Ishikawa (cell line): ENCODE measurements around the gene GATM.

ENCODE experiments used
- CEBPB ChIP-seq: IDR thresholded peaks from 2 replicates; pipeline ENCODE4 v1.6.1; 2012
- CREB1 ChIP-seq: IDR thresholded peaks from 2 replicates; pipeline ENCODE4 v1.6.1; 2012; ENCODE audit warnings: low read depth
- EGR1 ChIP-seq: IDR thresholded peaks from 2 replicates; pipeline ENCODE4 v1.6.1; 2012
- EP300 ChIP-seq: IDR thresholded peaks from 2 replicates; pipeline ENCODE4 v1.6.1; 2012; ENCODE audit warnings: borderline replicate concordance
- FOXM1 ChIP-seq: IDR thresholded peaks from 2 replicates; pipeline ENCODE4 v1.6.1; 2012; ENCODE audit warnings: low read depth, borderline replicate concordance
- MAX ChIP-seq: IDR thresholded peaks from 2 replicates; pipeline ENCODE4 v1.6.1; 2012
- NFIC ChIP-seq: IDR thresholded peaks from 2 replicates; pipeline ENCODE4 v1.6.1; 2012
- RAD21 ChIP-seq: IDR thresholded peaks from 2 replicates; pipeline ENCODE4 v1.6.1; 2012; ENCODE audit warnings: low read depth
- REST ChIP-seq: IDR thresholded peaks from 2 replicates; pipeline ENCODE4 v1.6.1; 2012; ENCODE audit warnings: low read depth, mild to moderate bottlenecking
- TAF1 ChIP-seq: IDR thresholded peaks from 2 replicates; pipeline ENCODE4 v1.6.1; 2012; ENCODE audit warnings: low read depth, mild to moderate bottlenecking
- TCF12 ChIP-seq: IDR thresholded peaks from 2 replicates; pipeline ENCODE4 v1.6.1; 2012; ENCODE audit warnings: low read depth
- TEAD4 ChIP-seq: IDR thresholded peaks from 2 replicates; pipeline ENCODE4 v1.6.1; 2012
- USF1 ChIP-seq: IDR thresholded peaks from 2 replicates; pipeline ENCODE4 v1.6.1; 2012
- YY1 ChIP-seq: IDR thresholded peaks from 2 replicates; pipeline ENCODE4 v1.6.1; 2012; ENCODE audit warnings: low read depth
- ZBTB7A ChIP-seq: IDR thresholded peaks from 2 replicates; pipeline ENCODE4 v1.6.1; 2012; ENCODE audit warnings: low read depth

The GATM gene

GRCh38 chr15:45389351-45389750 lies 11.0 kb upstream of the GATM start:
- TF ChIP-seq CEBPB (no peak), FOXM1 (no peak), EGR1 (no peak)

- TF ChIP-seq TAF1 (no peak), EGR1 (no peak), MAX (no peak), ZBTB7A (no peak), CREB1 (no peak), CEBPB (no peak), TCF12 (no peak), FOXM1 (no peak), REST (no peak), YY1 (no peak), USF1 (no peak), EP300 (no peak), NFIC (no peak), TEAD4 (no peak), RAD21 (no peak)
Observed at GRCh38 chr15:45387380-45388007, 9.2 kb upstream of the GATM start.

- TF ChIP-seq REST (no peak), RAD21 (no peak), TCF12 (no peak), EP300 (no peak), TAF1 (no peak), EGR1 (no peak), MAX (no peak), USF1 (no peak), FOXM1 (no peak), CREB1 (no peak), YY1 (no peak), NFIC (no peak), CEBPB (no peak), ZBTB7A (no peak)
Observed at GRCh38 chr15:45386974-45387373, 8.6 kb upstream of the GATM start.

GRCh38 chr15:45386420-45386819 lies 8.1 kb upstream of the GATM start:
- TF ChIP-seq EGR1 (no peak), TCF12 (no peak), MAX (no peak), CREB1 (no peak), FOXM1 (no peak), YY1 (no peak), CEBPB (no peak), TEAD4 (no peak), RAD21 (no peak), REST (no peak), ZBTB7A (no peak)
